ENCODE data around the gene CCDC78.
"Not testable (repeated sequence)": the region's sequence is repeated elsewhere in the genome, so short reads cannot be mapped to it uniquely, and the experiment has no call there.

CCDC78 gene

GRCh38 chr16:692356-693108 is 33.7 kb downstream of the CCDC78 start:
- DNase-seq: no peak

- DNase-seq: not testable (repeated sequence)
Observed at GRCh38 chr16:691242-691641, 35.0 kb downstream of the CCDC78 start.

DNA sequence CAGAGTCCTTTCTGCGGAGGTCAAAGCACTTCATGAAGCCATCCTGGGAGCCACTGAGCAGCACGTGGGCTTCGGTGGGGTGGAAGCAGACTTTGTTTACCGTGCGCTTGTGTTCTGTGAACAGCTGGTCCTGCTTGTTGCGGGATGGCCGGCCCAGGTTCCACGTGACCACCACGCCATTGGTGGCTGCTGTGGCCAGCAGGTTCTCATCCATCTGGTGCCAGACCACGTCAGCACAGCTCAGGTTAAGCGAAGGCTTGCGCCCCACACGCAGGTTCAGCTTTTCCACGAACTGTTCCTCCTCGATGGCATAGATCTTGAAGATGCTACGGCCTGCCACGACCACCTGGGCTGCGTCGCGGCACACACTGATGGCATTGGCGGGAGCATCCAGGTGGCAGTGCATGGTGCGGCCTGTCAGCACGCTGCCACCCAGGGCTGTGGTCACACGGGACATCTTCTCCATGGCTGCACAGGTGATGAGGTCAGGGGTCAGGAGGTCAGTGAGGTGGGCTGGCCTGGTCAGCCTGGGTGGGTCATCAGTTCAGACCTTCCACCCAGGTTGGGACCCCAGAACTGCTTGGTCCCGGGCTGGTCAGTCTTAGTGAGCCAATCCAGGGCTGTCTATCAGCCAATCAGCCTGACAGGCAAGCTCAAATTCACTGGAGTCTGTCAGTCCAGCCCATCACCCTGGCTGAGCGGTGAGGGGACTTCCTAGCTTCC is 36.9 kb downstream of the CCDC78 start:
- DNase-seq: no peak

DNA sequence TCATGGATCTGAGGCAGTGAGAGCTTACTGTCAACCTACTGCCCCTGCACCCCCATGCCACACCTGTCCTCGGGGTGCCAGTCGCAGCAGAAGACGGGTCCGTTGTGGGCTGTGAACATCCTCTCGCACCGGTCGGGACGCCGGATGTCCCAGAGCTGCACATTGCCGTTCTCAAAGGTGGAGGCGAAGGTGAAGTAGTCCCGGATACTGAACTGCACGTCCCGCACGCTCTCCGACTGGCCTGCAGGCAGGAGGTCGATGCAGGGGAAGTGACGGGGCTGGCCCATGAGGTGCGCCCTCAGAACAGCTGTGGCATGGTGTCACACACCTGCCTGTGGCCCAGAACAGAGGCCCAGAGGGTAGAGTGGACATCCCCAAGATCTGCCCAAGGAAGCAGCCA is 38.7 kb downstream of the CCDC78 start:
- no peak for DNase-seq

DNA sequence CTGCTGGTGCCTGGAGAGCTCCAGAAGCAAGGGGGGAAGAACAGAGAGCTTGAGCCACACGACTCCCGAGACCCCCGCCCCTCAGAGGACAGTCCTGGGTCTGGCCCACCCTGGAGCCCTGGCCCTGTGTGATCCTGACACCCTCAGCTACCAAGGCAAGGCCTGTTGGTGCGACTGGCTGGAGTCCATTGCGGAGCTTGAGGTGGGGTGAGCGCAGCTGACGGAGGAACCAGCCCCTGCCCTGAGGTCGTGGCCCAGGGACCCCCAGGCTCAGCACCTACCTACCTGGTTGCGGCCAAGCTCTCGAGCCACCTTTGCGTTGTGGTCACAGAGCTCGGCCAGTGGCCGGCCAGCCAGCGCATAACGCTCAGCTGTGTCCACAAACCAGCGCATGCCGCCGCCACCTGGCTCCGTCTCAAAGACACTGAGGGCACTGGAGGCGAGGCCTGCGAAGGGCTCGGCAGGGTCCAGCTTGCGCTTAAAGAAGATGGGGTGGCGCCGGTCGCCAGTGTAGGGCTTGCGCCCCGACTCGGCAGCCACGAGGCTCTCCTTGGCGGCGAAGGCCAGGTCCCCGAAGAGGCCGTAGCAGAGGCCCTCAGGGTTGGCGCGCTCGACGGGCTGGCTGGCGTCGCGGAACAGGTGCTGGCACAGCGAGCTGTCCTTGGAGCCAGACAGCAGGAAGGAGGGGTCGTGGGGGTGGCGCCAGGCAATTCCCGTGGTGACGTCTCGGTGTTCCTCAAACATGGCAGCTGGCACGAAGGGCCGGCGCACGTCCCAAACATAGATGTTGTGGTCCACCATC is 39.6 kb downstream of the CCDC78 start:
- DNase-seq: no peak

DNA sequence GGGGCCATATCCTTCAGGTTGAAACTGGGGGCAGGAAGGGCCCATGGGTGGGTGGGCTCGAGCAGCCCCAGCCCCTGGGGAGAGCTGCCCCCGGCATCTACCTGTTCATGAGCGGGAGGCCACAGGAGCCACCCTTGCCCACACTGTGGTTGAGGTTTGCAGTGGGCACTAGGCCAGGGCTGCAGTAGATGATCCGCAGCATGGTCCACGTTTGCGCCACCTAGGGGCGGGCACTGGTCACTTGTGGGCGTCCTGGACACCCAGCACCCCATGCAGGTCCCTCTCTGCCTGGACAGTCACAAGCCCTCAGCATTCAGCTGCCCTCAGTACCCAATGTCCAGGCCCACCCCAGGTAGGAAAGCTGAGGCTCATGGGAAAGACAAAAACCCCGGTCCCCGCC is 40.3 kb downstream of the CCDC78 start:
- DNase-seq: no peak

GRCh38 chr16:684961-685696 is 41.1 kb downstream of the CCDC78 start:
- no peak for DNase-seq

DNA sequence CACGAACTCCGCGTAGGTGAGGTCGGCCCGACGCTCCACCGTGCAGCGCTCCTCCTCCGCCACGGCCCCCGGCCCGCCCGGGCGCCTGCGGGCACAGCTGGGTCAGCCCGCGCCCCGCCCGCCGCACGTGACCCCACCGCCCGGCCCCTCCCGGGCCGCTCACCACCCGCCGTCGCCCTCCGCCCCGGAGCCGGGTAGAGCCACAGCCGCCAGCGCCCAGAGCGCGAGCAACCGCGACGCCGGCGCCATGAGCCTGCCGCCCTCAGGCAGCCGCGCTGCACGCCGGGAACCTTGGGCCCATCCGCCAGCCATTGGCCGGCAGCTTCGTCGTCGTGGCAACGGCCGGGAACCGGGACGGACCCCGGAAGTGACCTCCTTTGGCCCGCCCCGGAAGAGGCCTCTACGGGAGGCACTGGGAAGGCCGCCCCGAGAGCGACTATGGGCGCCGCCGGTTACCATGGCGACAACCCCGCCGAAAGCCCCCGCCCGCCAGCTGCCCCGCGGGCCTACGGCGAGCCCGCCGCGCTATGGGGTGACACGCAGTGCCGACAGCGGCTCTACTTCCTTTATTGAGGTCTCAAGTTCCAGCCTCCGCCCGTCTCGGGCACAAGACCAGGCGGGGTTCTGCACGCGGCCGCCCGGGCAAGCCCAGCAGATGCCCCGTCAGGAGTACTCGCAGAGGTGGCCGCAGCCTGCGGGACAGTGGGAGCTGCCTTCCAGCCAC is 42.0 kb downstream of the CCDC78 start, which contains the start of gene JMJD8:
Gene JMJD8, minus strand, starts transcription at position 264 of the 724 bp plus-strand sequence. Its CDS starts 15 bp downstream, at position 249.
- peak; percentile 85 to 95 (median 89) for DNase-seq

DNA sequence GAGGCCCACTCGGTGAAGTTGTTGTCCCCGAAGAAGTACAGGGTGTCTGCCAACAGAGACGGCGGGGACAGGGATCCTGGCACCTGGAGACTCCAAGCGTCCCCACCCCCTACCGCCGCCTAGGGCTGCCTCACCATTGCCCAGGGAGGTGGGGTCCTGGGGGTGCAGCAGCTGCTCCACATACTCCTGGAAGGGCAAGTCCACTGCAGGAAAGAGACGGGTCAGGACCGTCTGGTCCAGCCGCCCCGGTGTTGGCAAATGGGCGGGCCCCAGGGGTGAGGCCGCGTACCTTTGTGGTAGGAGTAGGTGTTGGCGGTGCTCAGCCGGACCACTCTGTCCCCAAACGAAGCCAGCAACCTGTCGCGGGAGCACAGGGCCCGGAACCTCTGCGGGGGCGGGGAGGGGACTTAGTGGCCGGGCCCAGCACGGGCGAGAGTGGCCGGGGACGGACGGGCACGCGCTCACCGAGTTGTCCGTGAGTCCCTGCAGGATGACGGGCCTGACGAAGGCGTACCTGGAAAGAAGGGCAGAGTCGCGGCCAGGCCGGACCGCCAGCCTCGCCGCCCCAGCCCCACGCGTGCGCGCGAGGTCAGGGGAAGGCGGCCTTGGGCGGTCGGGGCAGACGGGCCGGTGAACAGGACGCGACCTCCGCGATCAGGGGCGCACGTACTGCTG is 42.7 kb downstream of the CCDC78 start:
- no peak for DNase-seq

GRCh38 chr16:682493-683395 is 43.5 kb downstream of the CCDC78 start:
- no peak for DNase-seq

- no peak for DNase-seq
Observed at GRCh38 chr16:681746-682427, 44.4 kb downstream of the CCDC78 start.

DNA sequence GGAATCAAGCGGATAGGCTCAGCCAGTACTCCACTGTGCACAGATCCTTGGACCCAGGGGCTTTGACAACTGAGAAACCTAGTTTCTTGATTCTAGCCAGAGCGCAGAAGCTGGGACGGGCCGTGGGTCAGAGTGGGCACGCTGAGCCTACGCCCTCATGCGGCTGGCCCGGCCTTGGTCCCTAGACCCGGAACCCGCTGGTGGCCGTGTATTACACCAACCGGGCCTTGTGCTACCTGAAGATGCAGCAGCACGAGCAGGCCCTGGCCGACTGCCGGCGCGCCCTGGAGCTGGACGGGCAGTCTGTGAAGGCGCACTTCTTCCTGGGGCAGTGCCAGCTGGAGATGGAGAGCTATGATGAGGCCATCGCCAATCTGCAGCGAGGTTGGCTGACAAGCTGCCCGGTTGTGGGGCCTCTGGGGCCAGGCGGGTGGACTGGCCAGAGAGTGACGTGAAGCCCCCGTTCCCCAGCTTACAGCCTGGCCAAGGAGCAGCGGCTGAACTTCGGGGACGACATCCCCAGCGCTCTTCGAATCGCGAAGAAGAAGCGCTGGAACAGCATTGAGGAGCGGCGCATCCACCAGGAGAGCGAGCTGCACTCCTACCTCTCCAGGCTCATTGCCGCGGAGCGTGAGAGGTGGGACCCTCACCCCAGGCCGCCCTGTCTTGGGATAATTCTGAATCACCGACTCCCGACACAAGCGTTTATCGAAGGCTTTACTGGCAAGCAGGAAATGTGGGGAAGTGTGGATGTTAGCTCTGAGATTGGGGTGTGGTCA is 45.1 kb downstream of the CCDC78 start:
- no peak for DNase-seq

- no peak for DNase-seq
Observed at GRCh38 chr16:680625-680945, 45.7 kb downstream of the CCDC78 start.

DNA sequence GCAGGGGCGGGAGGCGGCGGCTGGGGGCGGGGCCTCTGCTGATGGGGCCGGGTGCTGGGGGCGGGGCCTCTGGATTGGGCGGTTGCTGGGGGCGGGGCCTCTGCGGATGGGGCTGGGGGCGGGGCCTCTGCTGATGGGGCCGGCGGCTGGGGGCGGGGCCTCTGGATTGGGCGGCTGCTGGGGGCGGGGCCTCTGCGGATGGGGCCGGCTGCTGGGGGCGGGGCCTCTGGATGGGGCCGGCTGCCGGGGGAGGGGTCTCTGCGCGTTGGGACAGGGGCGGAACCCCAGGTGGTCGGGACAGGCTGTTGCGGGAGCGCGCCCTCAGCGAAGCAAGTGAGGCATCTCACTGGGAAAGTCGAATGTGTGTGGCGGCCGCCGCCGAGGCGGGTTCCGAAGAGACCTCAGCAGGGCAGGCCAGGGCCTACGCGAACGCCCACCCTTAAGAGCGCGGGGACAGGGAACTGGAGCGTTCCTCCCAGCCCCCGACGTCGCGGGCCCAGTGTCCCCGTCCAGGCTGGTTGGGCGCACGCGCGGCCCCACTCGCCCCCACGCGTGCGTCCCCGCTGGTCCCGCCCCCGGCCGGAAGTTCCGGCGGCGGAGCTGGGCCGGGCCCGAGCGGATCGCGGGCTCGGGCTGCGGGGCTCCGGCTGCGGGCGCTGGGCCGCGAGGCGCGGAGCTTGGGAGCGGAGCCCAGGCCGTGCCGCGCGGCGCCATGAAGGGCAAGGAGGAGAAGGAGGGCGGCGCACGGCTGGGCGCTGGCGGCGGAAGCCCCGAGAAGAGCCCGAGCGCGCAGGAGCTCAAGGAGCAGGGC is 46.2 kb downstream of the CCDC78 start, which contains the start of gene STUB1:
Gene STUB1, plus strand, starts transcription at position 597 of the 811 bp plus-strand sequence. Its CDS starts 116 bp downstream, at position 713.
- DNase-seq: peak; percentile 75 to 96 (median 91)

- DNase-seq: peak in 3 of 6 experiments; percentile 41 to 80 (median 62)
Observed at GRCh38 chr16:678858-679813, 47.1 kb downstream of the CCDC78 start.

- DNase-seq: no peak
Observed at GRCh38 chr16:678209-678857, 47.9 kb downstream of the CCDC78 start.

Measured in stimulated activated naive CD4-positive, alpha-beta T cell (primary cell).